ENCODE data around the gene PACSIN2.
A peak's percentile ranks its signal among the peaks of the same experiment; 100 is the strongest.
"Not testable (repeated sequence)": the region's sequence is repeated elsewhere in the genome, so short reads cannot be mapped to it uniquely, and the experiment has no call there.

PACSIN2 gene

GRCh38 chr22:43009444-43009843, 5.5 kb downstream of the PACSIN2 start:
- DNase-seq, result no peak

GRCh38 chr22:43008921-43009320, 6.0 kb downstream of the PACSIN2 start:
- no peak for DNase-seq

DNA sequence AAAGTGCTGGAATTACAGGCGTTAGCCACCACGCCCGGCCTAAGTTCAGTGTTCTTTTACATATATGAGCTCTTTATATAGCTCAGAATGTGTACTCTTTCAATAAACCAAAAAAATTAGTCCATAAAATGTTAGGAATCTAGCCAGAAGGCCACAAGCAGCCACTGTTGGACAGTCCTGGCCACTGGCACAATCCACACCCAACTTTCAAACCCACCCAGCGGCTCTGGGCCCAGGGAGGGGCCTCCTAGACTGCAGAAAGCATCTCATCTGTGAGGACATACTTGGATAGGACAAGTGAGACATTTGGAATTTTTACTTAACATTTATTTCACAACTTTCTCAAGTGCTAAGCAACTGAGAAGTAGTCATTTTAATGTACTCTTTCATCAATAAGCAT, 6.4 kb downstream of the PACSIN2 start:
- no peak for DNase-seq

DNA sequence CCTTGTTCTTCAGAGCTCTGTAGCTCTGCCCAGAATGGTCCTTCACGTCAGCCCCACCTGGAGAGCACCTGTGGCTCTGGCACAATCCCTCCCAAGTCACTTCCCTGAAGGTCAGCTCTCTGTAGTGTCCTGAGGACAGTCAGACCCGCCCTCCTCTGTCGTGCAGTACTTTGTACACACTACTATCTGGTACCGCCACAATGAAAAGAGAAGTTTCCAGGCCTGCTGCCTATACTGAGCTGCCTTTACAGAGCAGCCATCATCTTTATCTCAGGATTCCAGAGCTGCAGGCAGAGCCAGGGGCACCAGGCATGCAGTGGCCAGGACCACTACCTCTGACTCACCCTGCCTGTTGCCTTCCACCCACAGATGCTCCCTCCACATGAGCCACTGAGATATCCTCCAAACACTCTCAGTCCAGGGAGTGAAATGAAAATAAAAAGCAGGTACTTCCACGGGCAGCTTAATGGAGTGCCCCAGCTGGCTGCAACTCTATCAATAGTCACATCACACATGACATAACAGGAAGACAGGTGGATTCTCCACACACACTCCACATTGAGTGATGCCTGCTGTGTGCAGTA, 7.3 kb downstream of the PACSIN2 start:
- DNase-seq, result no peak

- DNase-seq, result no peak
These were observed 8.2 kb downstream of the PACSIN2 start for GRCh38 chr22:43006753-43007152.

- no peak for DNase-seq
These were observed 8.9 kb downstream of the PACSIN2 start for GRCh38 chr22:43006016-43006505.

DNA sequence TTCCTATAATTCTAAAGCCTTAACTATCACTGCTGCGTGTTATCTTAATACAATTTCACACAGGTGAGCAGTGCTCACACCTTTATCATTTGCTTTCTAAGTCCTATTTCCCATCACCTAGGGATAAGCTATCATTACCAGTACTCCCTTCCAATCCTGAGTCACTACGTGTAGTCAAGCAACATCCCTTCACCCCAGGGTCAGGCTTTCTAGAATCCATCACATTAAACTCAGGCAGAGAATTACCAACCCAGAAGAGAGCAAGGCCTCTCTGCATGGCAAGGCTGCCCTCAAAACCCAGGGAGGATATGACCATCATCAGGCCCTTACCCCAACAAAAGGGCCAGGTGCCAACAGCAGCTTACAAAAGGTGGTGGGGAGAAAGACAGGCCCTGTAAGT, 9.8 kb downstream of the PACSIN2 start:
- no peak for DNase-seq

GRCh38 chr22:43004362-43005035, 10.4 kb downstream of the PACSIN2 start:
- no peak for DNase-seq

- no peak for DNase-seq
These were observed 12.8 kb downstream of the PACSIN2 start for GRCh38 chr22:43002202-43002586.

- no peak for DNase-seq
These were observed 13.4 kb downstream of the PACSIN2 start for GRCh38 chr22:43001271-43002201.

DNA sequence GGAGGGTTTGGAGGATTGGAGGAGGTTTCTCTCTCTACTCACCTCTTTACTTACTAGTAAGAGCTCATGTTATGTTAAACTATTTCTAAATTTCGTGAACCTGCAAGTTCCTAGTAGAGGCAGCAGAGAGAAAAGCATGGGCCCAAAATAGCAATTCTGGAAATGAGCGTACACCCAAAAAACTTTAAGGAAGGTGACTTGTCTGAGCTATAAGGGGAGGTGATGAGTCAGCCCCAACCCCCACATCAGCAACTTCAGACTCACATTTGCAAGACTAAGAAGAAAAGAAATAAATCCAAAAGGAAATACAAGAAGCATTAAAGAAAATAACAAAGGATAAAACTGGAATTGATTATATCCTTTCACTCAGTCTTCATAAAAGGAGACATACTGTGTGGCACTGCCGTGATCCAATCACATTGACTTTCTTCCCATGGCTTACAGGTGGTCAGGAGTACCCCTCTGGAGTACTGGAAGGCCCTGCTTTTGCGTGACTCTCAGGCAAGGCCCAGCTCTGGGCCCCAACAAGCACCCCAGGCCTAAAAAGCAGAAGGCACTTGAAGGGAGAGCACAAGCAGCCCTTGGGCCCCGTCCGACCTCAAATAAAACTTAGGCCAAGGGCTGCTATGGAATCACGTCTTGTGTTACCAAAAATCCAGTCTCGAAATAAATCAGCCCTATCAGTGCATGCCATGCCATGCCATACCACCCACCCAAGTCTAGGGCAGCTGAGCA, 14.3 kb downstream of the PACSIN2 start:
- peak; percentile 57 to 61 for DNase-seq

- DNase-seq, result no peak
These were observed 17.3 kb downstream of the PACSIN2 start for GRCh38 chr22:42997582-42998090.

- no peak for DNase-seq
These were observed 18.1 kb downstream of the PACSIN2 start for GRCh38 chr22:42996646-42997365.

- not testable (repeated sequence) for DNase-seq
These were observed 19.3 kb downstream of the PACSIN2 start for GRCh38 chr22:42995654-42996053.

- no peak for DNase-seq
These were observed 19.9 kb downstream of the PACSIN2 start for GRCh38 chr22:42994917-42995562.

GRCh38 chr22:42994276-42994916, 20.6 kb downstream of the PACSIN2 start:
- no peak for DNase-seq

DNA sequence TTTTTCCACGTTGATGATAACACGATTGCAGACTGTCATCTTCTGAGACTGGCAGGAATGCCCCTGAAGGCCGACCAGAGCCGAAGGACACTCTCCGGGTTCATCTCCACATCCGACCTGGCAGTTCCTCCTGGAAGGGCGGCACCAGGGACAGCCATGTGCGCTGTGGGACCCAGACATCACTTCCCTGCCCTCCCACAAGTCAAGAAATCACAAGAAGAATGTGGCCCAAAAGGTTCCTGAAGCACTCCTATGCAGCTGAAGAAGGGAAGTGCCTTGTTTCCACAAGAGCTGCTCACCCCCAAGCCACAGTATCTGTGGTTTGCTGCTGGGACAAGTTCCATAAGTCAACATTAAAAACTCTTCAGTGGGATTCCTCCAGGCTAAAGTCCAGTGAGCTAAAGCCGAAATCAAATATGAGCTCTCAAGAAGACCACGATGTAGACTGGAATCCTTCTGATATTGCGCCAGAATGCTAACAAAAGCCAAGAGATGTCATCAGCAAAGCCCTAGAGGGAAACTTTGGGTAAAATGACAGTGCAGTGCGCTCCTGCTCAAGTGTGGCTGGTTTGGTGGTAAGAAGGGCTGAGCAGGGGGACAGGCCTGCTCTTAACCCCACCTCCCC, 21.2 kb downstream of the PACSIN2 start:
- no peak for DNase-seq

GRCh38 chr22:42992886-42993479, 22.0 kb downstream of the PACSIN2 start:
- no peak for DNase-seq

- no peak for DNase-seq
These were observed 22.9 kb downstream of the PACSIN2 start for GRCh38 chr22:42992092-42992491.

Measured in stimulated activated CD4-positive, alpha-beta T cell treated with anti-CD3 and anti-CD28 coated beads, Interleukin-2, amount 100 ng/mL, for 24 hours (primary cell).